Endothelial cell of umbilical vein (primary cell): ENCODE data around the gene CPXM2. TPM values are rescaled to one million over a fixed set of nuclear protein-coding genes. Genes with fewer than 3 reads are reported as not detected.

ENCODE experiments used
- BruUV-seq: library from RNA; stranded (reverse); fragments of 400-500 nt; replicated peaks from 2 replicates; lab custom pipeline; 2021; lab: Mats Ljungman, UMichigan
- CTCF ChIA-PET: fragments of 300-600, 350-600 bp; sonication (Branson Sonifier 250); formaldehyde crosslinking; loops from one replicate; lab custom pipeline; 2021; ENCODE audit warnings: antibody characterized with exemption, inconsistent platforms; lab: Charles Lee
- POLR2A ChIA-PET: fragments of 300-600, 350-600 bp; sonication (Branson Sonifier 250); formaldehyde crosslinking; loops from one replicate; lab custom pipeline; 2021; ENCODE audit warnings: antibody characterized with exemption, inconsistent platforms; lab: Charles Lee
- DNase-seq: peaks from one replicate; pipeline ENCODE4 v3.0.0-alpha.2; 2011; ENCODE audit warnings: low read depth, low spot score
- FAIRE-seq: peaks from 2 replicates; lab custom pipeline; 2011; peaks lifted over from hg19 to GRCh38; lab: Jason Lieb, UNC
- H2AFZ ChIP-seq: 2 replicates; pipeline ENCODE4 v1.6.0; 2012; ENCODE audit warnings: low read depth, low read length, control low read depth, inconsistent platforms
- H3K27ac ChIP-seq: 2 replicates; pipeline ENCODE4 v1.5.1; 2011; ENCODE audit warnings: low read depth, mild to moderate bottlenecking, control low read depth, low read length, moderate library complexity; ENCODE audit not compliant: insufficient read depth
- H3K27me3 ChIP-seq, 2 experiments: 2 replicates each; pipeline versions ENCODE4 v1.6.0 to v1.6.1; 2011; ENCODE audit warnings: low read length in 2 of 2, mixed read lengths in 1 of 2; ENCODE audit not compliant: control insufficient read depth in 2 of 2, insufficient read depth in 2 of 2
- H3K36me3 ChIP-seq, 2 experiments: 2 replicates in 1 of 2; 3 replicates in 1 of 2; pipeline ENCODE4 v1.5.1; 2011; ENCODE audit warnings: low read length in 2 of 2, mild to moderate bottlenecking in 1 of 2, moderate library complexity in 1 of 2; ENCODE audit not compliant: control insufficient read depth in 2 of 2, insufficient read depth in 2 of 2; ENCODE audit errors: extremely low read depth in 1 of 2
- H3K4me1 ChIP-seq: 3 replicates; pipeline ENCODE4 v1.5.1; 2011; ENCODE audit warnings: mild to moderate bottlenecking, low read length; ENCODE audit not compliant: control insufficient read depth, insufficient read depth; ENCODE audit errors: extremely low read depth
- H3K4me2 ChIP-seq: 2 replicates; pipeline ENCODE4 v1.6.1; 2011; ENCODE audit warnings: low read length, control low read depth, mixed read lengths; ENCODE audit not compliant: insufficient read depth
- H3K4me3 ChIP-seq, 3 experiments: fragments of 200-600 bp in 1 of 3; sonication (generic), shearing (Covaris generic) in 1 of 3; replicated peaks in 1 of 3; 2 replicates each; pipeline ENCODE4 v1.5.1; 2011 to 2016; ENCODE audit warnings: control low read depth in 3 of 3, low read length in 3 of 3, mild to moderate bottlenecking in 2 of 3, inconsistent platforms in 1 of 3, low read depth in 1 of 3, moderate library complexity in 1 of 3; ENCODE audit not compliant: insufficient read depth in 1 of 3
- H3K79me2 ChIP-seq: 2 replicates; pipeline ENCODE4 v1.6.0; 2012; ENCODE audit warnings: low read length, inconsistent platforms; ENCODE audit not compliant: control insufficient read depth, insufficient read depth
- H3K9ac ChIP-seq: replicated peaks from 2 replicates; pipeline ENCODE3; 2011; ENCODE audit warnings: low read length, control low read depth; ENCODE audit not compliant: insufficient read depth; ENCODE audit errors: extremely low read depth
- H3K9me1 ChIP-seq: replicated peaks from 3 replicates; pipeline ENCODE4 v1.6.0; 2011; ENCODE audit warnings: mild to moderate bottlenecking, low read length; ENCODE audit not compliant: control insufficient read depth, insufficient read depth; ENCODE audit errors: extremely low read depth
- H3K9me3 ChIP-seq: replicated peaks from 2 replicates; pipeline ENCODE4 v1.5.1; 2012; ENCODE audit warnings: low read length, inconsistent platforms; ENCODE audit not compliant: control insufficient read depth, insufficient read depth
- H4K20me1 ChIP-seq: replicated peaks from 2 replicates; pipeline ENCODE3; 2011; ENCODE audit warnings: mild to moderate bottlenecking, low read length; ENCODE audit not compliant: control insufficient read depth, insufficient read depth; ENCODE audit errors: extremely low read depth
- EZH2 ChIP-seq: IDR thresholded peaks from 2 replicates; pipeline ENCODE4 v1.6.1; 2012; ENCODE audit warnings: borderline replicate concordance, low read depth, mild to moderate bottlenecking, moderate library complexity, low read length, inconsistent platforms; ENCODE audit not compliant: severe bottlenecking
- FOS ChIP-seq: IDR thresholded peaks from 2 replicates; pipeline ENCODE4 v1.6.1; 2011; ENCODE audit warnings: mild to moderate bottlenecking, low read length, moderate library complexity, borderline replicate concordance; ENCODE audit not compliant: insufficient read depth
- GATA2 ChIP-seq: IDR thresholded peaks from 2 replicates; pipeline ENCODE4 v1.7.0; 2011; ENCODE audit warnings: low read depth, mild to moderate bottlenecking, moderate library complexity, mixed read lengths, low read length; ENCODE audit not compliant: insufficient read length, insufficient read depth
- JUN ChIP-seq: IDR thresholded peaks from 2 replicates; pipeline ENCODE4 v1.6.1; 2011; ENCODE audit warnings: borderline replicate concordance, low read depth; ENCODE audit not compliant: insufficient read length, insufficient read depth
- MYC ChIP-seq: IDR thresholded peaks from one replicate; pipeline ENCODE4 v1.6.1; 2011; ENCODE audit warnings: mild to moderate bottlenecking, low read depth, low read length
- POLR2A ChIP-seq: IDR thresholded peaks from 2 replicates; pipeline ENCODE4 v1.6.1; 2012; ENCODE audit warnings: low read depth, mild to moderate bottlenecking, control low read depth, low read length
- POLR2AphosphoS5 ChIP-seq: IDR thresholded peaks from 2 replicates; pipeline ENCODE4 v1.6.1; 2012; ENCODE audit warnings: low read depth, mild to moderate bottlenecking, control low read depth, low read length, moderate library complexity; ENCODE audit not compliant: insufficient read depth
- dilution Hi-C: fragments of 300-500 bp; cut with MboI; formaldehyde crosslinking; loops from one replicate; pipeline ENCODE4 v1.15.0; 2019; ENCODE audit warnings: low sequenced_read_pairs; ENCODE audit not compliant: extremely low pct_ligation_motif_present
- intact Hi-C: fragments of 100-400 bp; cut with micrococcal nuclease; formaldehyde crosslinking; loops from one replicate; pipeline ENCODE4 v1.10.0; 2022
- polyA plus RNA-seq, 4 experiments: library from polyadenylated mRNA; depleted of rRNA in 3 of 4; stranded (reverse) in 3 of 4; unstranded in 1 of 4; fragments of >200 nt; gene quantifications; 2 replicates each; pipeline versions ENCODE4 v1.2.1 to v1.2.3, GENCODE V29; 2011 to 2012; ENCODE audit warnings: missing spikeins in 1 of 4
- total RNA-seq: library from RNA; stranded (reverse); gene quantifications from 2 replicates; pipeline ENCODE4 v1.2.3, GENCODE V29; 2021
- TF ChIP-seq, protein P1 (sequence below): IDR thresholded peaks from 2 replicates; pipeline ENCODE4 v1.6.1; 2011; ENCODE audit not compliant: insufficient read depth, insufficient read length
- TF ChIP-seq, protein P2 (sequence below), 2 donors: IDR thresholded peaks; 1 replicate in 1 of 2; 2 replicates in 1 of 2; pipeline ENCODE4 v1.5.1; 2011; ENCODE audit warnings: low read length in 2 of 2, mild to moderate bottlenecking in 2 of 2, moderate library complexity in 2 of 2, control low read depth in 1 of 2, inconsistent platforms in 1 of 2, low read depth in 1 of 2; ENCODE audit not compliant: insufficient read depth in 1 of 2; ENCODE audit errors: extremely low read depth in 1 of 2

The CPXM2 gene
- total and polyA plus RNA-seq, 2 donors (not counting 3 experiments of a cell fraction or from before 2014, with no cell fraction given): 1.8 to 2.7 TPM

DNA sequence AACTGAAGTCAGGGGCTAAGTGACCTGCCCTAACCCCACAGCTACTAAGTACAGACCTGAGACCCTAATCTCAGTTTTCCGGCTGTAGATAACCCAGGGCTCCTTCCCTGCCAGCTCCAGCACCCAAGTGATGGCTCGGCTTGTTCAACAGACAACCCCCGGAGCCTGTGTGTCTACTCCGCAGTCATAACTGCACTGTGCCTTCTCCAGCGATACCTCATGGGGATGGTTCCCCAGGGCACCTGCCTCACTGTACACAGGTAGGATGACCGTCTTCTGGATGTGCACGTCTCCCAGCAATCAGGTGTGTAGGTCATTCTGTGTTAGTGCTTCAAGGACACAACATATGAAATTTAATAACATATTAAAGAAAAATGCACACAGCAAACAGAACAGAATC lies 37.1 kb downstream of the CPXM2 start:
- no TSS peak for BruUV-seq
- Histone ChIP-seq H3K9ac (no peak overlapping the region), H3K27me3 (no peaks in the 10 kb centered on the region), H3K4me2 (no peak overlapping the region), H3K9me3 (no peaks in the 10 kb centered on the region), H3K27ac (no peak overlapping the region), H3K4me3 (no peak overlapping the region), H3K9me1 (no peaks in the 10 kb centered on the region), H4K20me1 (no peaks in the 10 kb centered on the region), H3K36me3 (no peaks in the 10 kb centered on the region), H2AFZ (no peak overlapping the region), H3K79me2 (no peaks in the 10 kb centered on the region), H3K4me1 (no peaks in the 10 kb centered on the region)
- ChIA-PET CTCF (interaction anchor here (1.1 kb wide), 1 partner anchor 9 kb away, joined by 4 read pairs; no protein-coding TSS in a partner anchor), POLR2A (no interaction called here)
- dilution Hi-C loops: no loop called here
- TF ChIP-seq POLR2A (no peak), JUN (no peak), POLR2AphosphoS5 (no peak), MYC (no peak), EZH2 (no peak), GATA2 (no peak), FOS (no peak)
- TF ChIP-seq, protein P1, sequence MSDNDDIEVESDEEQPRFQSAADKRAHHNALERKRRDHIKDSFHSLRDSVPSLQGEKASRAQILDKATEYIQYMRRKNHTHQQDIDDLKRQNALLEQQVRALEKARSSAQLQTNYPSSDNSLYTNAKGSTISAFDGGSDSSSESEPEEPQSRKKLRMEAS: no peak
- TF ChIP-seq, protein P2, sequence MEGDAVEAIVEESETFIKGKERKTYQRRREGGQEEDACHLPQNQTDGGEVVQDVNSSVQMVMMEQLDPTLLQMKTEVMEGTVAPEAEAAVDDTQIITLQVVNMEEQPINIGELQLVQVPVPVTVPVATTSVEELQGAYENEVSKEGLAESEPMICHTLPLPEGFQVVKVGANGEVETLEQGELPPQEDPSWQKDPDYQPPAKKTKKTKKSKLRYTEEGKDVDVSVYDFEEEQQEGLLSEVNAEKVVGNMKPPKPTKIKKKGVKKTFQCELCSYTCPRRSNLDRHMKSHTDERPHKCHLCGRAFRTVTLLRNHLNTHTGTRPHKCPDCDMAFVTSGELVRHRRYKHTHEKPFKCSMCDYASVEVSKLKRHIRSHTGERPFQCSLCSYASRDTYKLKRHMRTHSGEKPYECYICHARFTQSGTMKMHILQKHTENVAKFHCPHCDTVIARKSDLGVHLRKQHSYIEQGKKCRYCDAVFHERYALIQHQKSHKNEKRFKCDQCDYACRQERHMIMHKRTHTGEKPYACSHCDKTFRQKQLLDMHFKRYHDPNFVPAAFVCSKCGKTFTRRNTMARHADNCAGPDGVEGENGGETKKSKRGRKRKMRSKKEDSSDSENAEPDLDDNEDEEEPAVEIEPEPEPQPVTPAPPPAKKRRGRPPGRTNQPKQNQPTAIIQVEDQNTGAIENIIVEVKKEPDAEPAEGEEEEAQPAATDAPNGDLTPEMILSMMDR (IDR thresholded peaks at IDR 0.05; ENCODE audit: extremely low read depth in 1 of 2, insufficient read depth in 1 of 2, low read depth in 1 of 2, low read length in 2 of 2): no peak
- DNase-seq: no peak
- no peak for FAIRE-seq
- intact Hi-C loops: no loop called here
